A549 (cell line): ENCODE results near the gene SEPTIN2.

Source experiments
- CHD2 ChIP-seq: fragments of 150-350 bp; IDR thresholded peaks from 2 replicates; pipeline ENCODE4 v1.6.1; 2014; ENCODE audit warnings: low read length; ENCODE audit not compliant: partially characterized antibody
- CTCF ChIP-seq: fragments of >200 bp; sonication (Bioruptor Twin); formaldehyde crosslinking; IDR thresholded peaks from 3 replicates; pipeline ENCODE4 v1.5.1; 2016

GRCh38 chr2:241376808-241377207 is 61.1 kb downstream of the SEPTIN2 start:
- TF ChIP-seq CHD2 (no peak), CTCF (no peak)
